DOHH2 (cell line): ENCODE measurements around the gene CLPTM1L.

ENCODE experiments used
- H3F3A ChIP-seq: fragments of 200-600 bp; sonication (generic), shearing (Covaris generic); 2 replicates; pipeline ENCODE4 v1.6.0; 2016; ENCODE audit warnings: antibody characterized with exemption, mild to moderate bottlenecking; ENCODE audit not compliant: control insufficient read depth, insufficient read depth
- H3K27ac ChIP-seq: fragments of 200-600 bp; sonication (generic); 2 replicates; pipeline ENCODE4 v1.5.1; 2014; ENCODE audit warnings: low read depth, mild to moderate bottlenecking, low read length, moderate library complexity
- H3K27me3 ChIP-seq: fragments of 200-600 bp; sonication (generic); 2 replicates; pipeline ENCODE4 v1.6.1; 2014; ENCODE audit warnings: mild to moderate bottlenecking, low read length, mixed read lengths; ENCODE audit not compliant: control insufficient read depth
- H3K36me3 ChIP-seq: fragments of 200-600 bp; sonication (generic); 2 replicates; pipeline ENCODE4 v1.6.1; 2014; ENCODE audit warnings: mild to moderate bottlenecking, low read length, moderate library complexity, mixed read lengths; ENCODE audit not compliant: control insufficient read depth
- H3K4me1 ChIP-seq: fragments of 200-600 bp; sonication (generic); 2 replicates; pipeline ENCODE4 v1.6.1; 2014; ENCODE audit warnings: mild to moderate bottlenecking, low read length, mixed read lengths; ENCODE audit not compliant: control insufficient read depth
- H3K4me2 ChIP-seq: fragments of 200-600 bp; sonication (generic); 2 replicates; pipeline ENCODE4 v1.6.0; 2014; ENCODE audit warnings: mild to moderate bottlenecking, low read length, moderate library complexity
- H3K4me3 ChIP-seq: fragments of 200-600 bp; sonication (generic); 2 replicates; pipeline ENCODE4 v1.5.1; 2014; ENCODE audit warnings: mild to moderate bottlenecking, low read length, mixed read lengths
- H3K79me2 ChIP-seq: fragments of 200-600 bp; sonication (generic); 2 replicates; pipeline ENCODE4 v1.6.1; 2014; ENCODE audit warnings: mild to moderate bottlenecking, low read length, mixed read lengths; ENCODE audit not compliant: control insufficient read depth
- H3K9me2 ChIP-seq: fragments of 200-600 bp; sonication (generic); replicated peaks from 2 replicates; pipeline ENCODE4 v1.6.1; 2014; ENCODE audit warnings: mild to moderate bottlenecking, low read length, mixed read lengths; ENCODE audit not compliant: control insufficient read depth
- H3K9me3 ChIP-seq: fragments of 200-600 bp; sonication (generic); 2 replicates; pipeline ENCODE4 v1.6.1; 2014; ENCODE audit warnings: antibody characterized with exemption, low read length, mixed read lengths; ENCODE audit not compliant: control insufficient read depth, insufficient read depth
- H4K20me1 ChIP-seq: fragments of 200-600 bp; sonication (generic); 2 replicates; pipeline ENCODE4 v1.6.0; 2014; ENCODE audit warnings: low read depth, mild to moderate bottlenecking, antibody characterized with exemption, low read length, moderate library complexity; ENCODE audit not compliant: control insufficient read depth, insufficient read depth
- CTCF ChIP-seq: fragments of 200-600 bp; sonication (generic); IDR thresholded peaks from one replicate; pipeline ENCODE4 v1.5.1; 2014; ENCODE audit warnings: antibody characterized with exemption, mild to moderate bottlenecking, low read depth, low read length; ENCODE audit not compliant: poor library complexity, severe bottlenecking
- EZH2phosphoT487 ChIP-seq: fragments of 200-600 bp; sonication (generic); IDR thresholded peaks from 2 replicates; pipeline ENCODE4 v1.6.1; 2017; ENCODE audit warnings: borderline replicate concordance, mild to moderate bottlenecking, antibody characterized with exemption, low read length, moderate library complexity, mixed read lengths

The CLPTM1L gene

GRCh38 chr5:1316588-1317340 is 28.1 kb downstream of the CLPTM1L start:
- Histone ChIP-seq H4K20me1 (no peaks in the 10 kb centered on the region), H3K9me2 (no peaks in the 10 kb centered on the region), H3K79me2 (peaks cover 16% of the 10 kb centered on the region), H3K9me3 (peaks cover 1% of the 10 kb centered on the region; the same call in 1 of the 2 replicates), H3K36me3 (peaks cover 81% of the 10 kb centered on the region), H3K4me2 (peak overlapping the region; percentile 92), H3K4me1 (peaks cover 85% of the 10 kb centered on the region), H3F3A (peaks cover 64% of the 10 kb centered on the region), H3K27ac (peak overlapping the region; percentile 97), H3K4me3 (peak overlapping the region; percentile 75), H3K27me3 (no peaks in the 10 kb centered on the region)
- TF ChIP-seq CTCF (no peak), EZH2phosphoT487 (no peak)

- peak overlapping the region; percentile 75 for H3K4me3 ChIP-seq
- H3K9me3 ChIP-seq, result peaks cover 9% of the 10 kb centered on the region
- peaks cover 16% of the 10 kb centered on the region for H3K79me2 ChIP-seq
- H3K9me2 ChIP-seq, result no peaks in the 10 kb centered on the region
- H4K20me1 ChIP-seq, result no peaks in the 10 kb centered on the region
- no peak for TF ChIP-seq CTCF
- no peak for TF ChIP-seq EZH2phosphoT487
- H3K36me3 ChIP-seq, result peaks cover 81% of the 10 kb centered on the region
- H3F3A ChIP-seq, result peaks cover 64% of the 10 kb centered on the region
- peak overlapping the region; percentile 97 for H3K27ac ChIP-seq
- H3K4me1 ChIP-seq, result peaks cover 94% of the 10 kb centered on the region
- no peaks in the 10 kb centered on the region for H3K27me3 ChIP-seq
- peak overlapping the region; percentile 92 for H3K4me2 ChIP-seq
Observed at GRCh38 chr5:1315709-1316587, 29.0 kb downstream of the CLPTM1L start.

- peaks cover 16% of the 10 kb centered on the region for H3K9me3 ChIP-seq
- peaks cover 95% of the 10 kb centered on the region for H3K4me1 ChIP-seq
- peak overlapping the region; percentile 75 for H3K4me3 ChIP-seq
- peak overlapping the region; percentile 92 for H3K4me2 ChIP-seq
- H3K9me2 ChIP-seq, result no peaks in the 10 kb centered on the region
- TF ChIP-seq EZH2phosphoT487 (no peak), CTCF (no peak)
- peaks cover 16% of the 10 kb centered on the region for H3K79me2 ChIP-seq
- peaks cover 81% of the 10 kb centered on the region for H3K36me3 ChIP-seq
- H3F3A ChIP-seq, result peaks cover 67% of the 10 kb centered on the region
- H3K27ac ChIP-seq, result peak overlapping the region; percentile 97
- no peaks in the 10 kb centered on the region for H3K27me3 ChIP-seq
- no peaks in the 10 kb centered on the region for H4K20me1 ChIP-seq
Observed at GRCh38 chr5:1315018-1315708, 29.7 kb downstream of the CLPTM1L start.
